Naive B cell (primary cell): Measurements from ENCODE around the gene CHEK1. TPM values are rescaled to one million over a fixed set of nuclear protein-coding genes. Genes with fewer than 3 reads are reported as not detected.
A peak's percentile ranks its signal among the peaks of the same experiment; 100 is the strongest.

Experiments
- ATAC-seq, 2 donors: fragments of 150-1000 bp; cut with Tn5 transposase; 2 replicates each; pipeline ENCODE4 v1.10.0; 2021; ENCODE audit warnings: low read depth in 2 of 2, mild to moderate bottlenecking in 2 of 2, moderate library complexity in 2 of 2
- DNase-seq: peaks from one replicate; pipeline ENCODE4 v3.0.0; 2022
- H3K27ac Mint-ChIP-seq, 6 donors: one replicate each; pipeline ENCODE4 v1.8.0; 2020 to 2022; ENCODE audit warnings: mild to moderate bottlenecking in 6 of 6, mixed read lengths in 6 of 6, moderate library complexity in 5 of 6, inconsistent platforms in 2 of 6
- H3K27me3 Mint-ChIP-seq, 3 donors: one replicate each; pipeline ENCODE4 v1.8.0; 2021 to 2022; ENCODE audit warnings: mixed read lengths in 3 of 3, mild to moderate bottlenecking in 1 of 3
- H3K36me3 Mint-ChIP-seq, 2 donors: one replicate each; pipeline ENCODE4 v1.8.0; 2020 to 2022; ENCODE audit warnings: mixed read lengths in 2 of 2, inconsistent platforms in 1 of 2, mild to moderate bottlenecking in 1 of 2
- H3K4me1 Mint-ChIP-seq, 3 donors: one replicate each; pipeline ENCODE4 v1.8.0; 2020 to 2022; ENCODE audit warnings: mixed read lengths in 3 of 3, inconsistent platforms in 1 of 3, mild to moderate bottlenecking in 1 of 3, moderate library complexity in 1 of 3
- H3K4me3 Mint-ChIP-seq, 8 donors: one replicate each; pipeline ENCODE4 v1.8.0; 2020 to 2022; ENCODE audit warnings: mild to moderate bottlenecking in 8 of 8, mixed read lengths in 8 of 8, moderate library complexity in 8 of 8, inconsistent platforms in 2 of 8
- H3K9me3 Mint-ChIP-seq, 7 donors: one replicate each; pipeline ENCODE4 v1.8.0; 2020 to 2022; ENCODE audit warnings: mixed read lengths in 7 of 7, mild to moderate bottlenecking in 5 of 7, inconsistent platforms in 2 of 7, moderate library complexity in 1 of 7
- polyA plus RNA-seq, 6 donors: library from polyadenylated mRNA; unstranded; fragments of 300-500 nt; fragmentation: Illumina TruSeq; gene quantifications; one replicate each; pipeline ENCODE4 v1.2.3, GENCODE V29; 2021; ENCODE audit warnings: low read depth in 6 of 6

CHEK1 gene
- polyA plus RNA-seq, 6 donors from 2014 or later = 1.7 to 4.1 (median 2.3) TPM

- DNase-seq (no peak), ATAC-seq (no peak)
- Mint-ChIP-seq H3K27me3 (no peaks in the 10 kb centered on the region), H3K9me3 (peaks cover 0 to 1% (median 0%) of the 10 kb centered on the region in 7 donors), H3K4me3 (no peak overlapping the region), H3K4me1 (no peaks in the 10 kb centered on the region), H3K27ac (no peak overlapping the region), H3K36me3 (no peaks in the 10 kb centered on the region)
Observed at GRCh38 chr11:125645871-125646270, 20.9 kb downstream of the CHEK1 start.

GRCh38 chr11:125649465-125650166, 24.7 kb downstream of the CHEK1 start:
- Mint-ChIP-seq H3K4me1 (no peaks in the 10 kb centered on the region), H3K36me3 (no peaks in the 10 kb centered on the region), H3K9me3 (peaks cover 0 to 1% (median 0%) of the 10 kb centered on the region in 7 donors), H3K27ac (peak overlapping the region in 1 of 6 donors; percentile 2), H3K4me3 (no peak overlapping the region), H3K27me3 (no peaks in the 10 kb centered on the region)
- ATAC-seq = no peak
- DNase-seq = no peak

- no peak for ATAC-seq
- Mint-ChIP-seq H3K36me3 (peaks cover 0 to 9% of the 10 kb centered on the region in 2 donors), H3K4me1 (no peaks in the 10 kb centered on the region), H3K27ac (no peak overlapping the region), H3K4me3 (no peak overlapping the region), H3K9me3 (peaks cover 0 to 21% (median 10%) of the 10 kb centered on the region in 7 donors), H3K27me3 (no peaks in the 10 kb centered on the region)
- DNase-seq = no peak
Observed at GRCh38 chr11:125662689-125663088, 37.7 kb downstream of the CHEK1 start.

- Mint-ChIP-seq H3K4me1 (no peaks in the 10 kb centered on the region), H3K36me3 (peaks cover 0 to 16% of the 10 kb centered on the region in 2 donors), H3K27me3 (no peaks in the 10 kb centered on the region), H3K27ac (no peak overlapping the region), H3K9me3 (peaks cover 0 to 21% (median 10%) of the 10 kb centered on the region in 7 donors), H3K4me3 (no peak overlapping the region)
- ATAC-seq (no peak), DNase-seq (no peak)
Observed at GRCh38 chr11:125663910-125664309, 38.9 kb downstream of the CHEK1 start.

- H3K4me1 Mint-ChIP-seq = no peaks in the 10 kb centered on the region
- peaks cover 0 to 16% of the 10 kb centered on the region in 2 donors for H3K36me3 Mint-ChIP-seq
- no peaks in the 10 kb centered on the region for H3K27me3 Mint-ChIP-seq
- H3K27ac Mint-ChIP-seq = no peak overlapping the region
- H3K9me3 Mint-ChIP-seq = peaks cover 0 to 21% (median 10%) of the 10 kb centered on the region in 7 donors
- no peak overlapping the region for H3K4me3 Mint-ChIP-seq
- ATAC-seq (no peak), DNase-seq (no peak)
Observed at GRCh38 chr11:125667151-125667550, 42.2 kb downstream of the CHEK1 start.

GRCh38 chr11:125670172-125670571, 45.2 kb downstream of the CHEK1 start:
- H3K27me3 Mint-ChIP-seq = no peaks in the 10 kb centered on the region
- DNase-seq (no peak), ATAC-seq (no peak)
- H3K9me3 Mint-ChIP-seq = peaks cover 0 to 19% (median 8%) of the 10 kb centered on the region in 7 donors
- H3K4me1 Mint-ChIP-seq = no peaks in the 10 kb centered on the region
- no peak overlapping the region for H3K4me3 Mint-ChIP-seq
- peaks cover 0 to 16% of the 10 kb centered on the region in 2 donors for H3K36me3 Mint-ChIP-seq
- no peak overlapping the region for H3K27ac Mint-ChIP-seq

- no peaks in the 10 kb centered on the region for H3K4me1 Mint-ChIP-seq
- H3K4me3 Mint-ChIP-seq = no peak overlapping the region
Observed at GRCh38 chr11:125671561-125671960, 46.6 kb downstream of the CHEK1 start.

GRCh38 chr11:125674210-125674609, 49.2 kb downstream of the CHEK1 start:
- Mint-ChIP-seq H3K4me1 (no peaks in the 10 kb centered on the region), H3K27ac (no peak overlapping the region), H3K9me3 (no peaks in the 10 kb centered on the region), H3K27me3 (no peaks in the 10 kb centered on the region), H3K36me3 (no peaks in the 10 kb centered on the region), H3K4me3 (no peak overlapping the region)
- DNase-seq (no peak), ATAC-seq (no peak)

More at GRCh38 chr11:125671561-125671960, 46.6 kb downstream of the CHEK1 start:
- ATAC-seq = no peak
- peaks cover 0 to 8% (median 5%) of the 10 kb centered on the region in 7 donors for H3K9me3 Mint-ChIP-seq
- no peak overlapping the region for H3K27ac Mint-ChIP-seq
- H3K27me3 Mint-ChIP-seq = no peaks in the 10 kb centered on the region
- DNase-seq = no peak
- peaks cover 0 to 15% of the 10 kb centered on the region in 2 donors for H3K36me3 Mint-ChIP-seq

- ATAC-seq (no peak), DNase-seq (no peak)
- no peaks in the 10 kb centered on the region for H3K36me3 Mint-ChIP-seq
- no peak overlapping the region for H3K27ac Mint-ChIP-seq
- no peaks in the 10 kb centered on the region for H3K9me3 Mint-ChIP-seq
- no peak overlapping the region for H3K4me3 Mint-ChIP-seq
- H3K27me3 Mint-ChIP-seq = no peaks in the 10 kb centered on the region
- no peaks in the 10 kb centered on the region for H3K4me1 Mint-ChIP-seq
Observed at GRCh38 chr11:125675196-125675595, 50.2 kb downstream of the CHEK1 start.

- Mint-ChIP-seq H3K9me3 (no peaks in the 10 kb centered on the region), H3K27ac (no peak overlapping the region), H3K36me3 (no peaks in the 10 kb centered on the region), H3K4me3 (no peak overlapping the region), H3K27me3 (no peaks in the 10 kb centered on the region), H3K4me1 (no peaks in the 10 kb centered on the region)
- ATAC-seq = no peak
- no peak for DNase-seq
Observed at GRCh38 chr11:125679397-125679796, 54.4 kb downstream of the CHEK1 start.

GRCh38 chr11:125679837-125680236, 54.9 kb downstream of the CHEK1 start:
- Mint-ChIP-seq H3K27me3 (no peaks in the 10 kb centered on the region), H3K36me3 (no peaks in the 10 kb centered on the region), H3K27ac (no peak overlapping the region), H3K4me3 (no peak overlapping the region), H3K4me1 (no peaks in the 10 kb centered on the region), H3K9me3 (no peaks in the 10 kb centered on the region)
- ATAC-seq = no peak
- DNase-seq = no peak

- Mint-ChIP-seq H3K27ac (peak within 1 kb of the TSS in 1 of 6 donors; percentile 18), H3K36me3 (no peaks in the 10 kb centered on the region), H3K27me3 (no peaks in the 10 kb centered on the region), H3K9me3 (no peaks in the 10 kb centered on the region), H3K4me3 (no peak within 1 kb of the TSS), H3K4me1 (no peaks in the 10 kb centered on the region)
- no peak for DNase-seq
- no peak for ATAC-seq
Observed at GRCh38 chr11:125680747-125681146, 55.8 kb downstream of the CHEK1 start, which contains the start of gene ACRV1. TSS of gene ACRV1 (minus strand) at chr11:125680847. CDS start at chr11:125680780, 67 bp downstream.

GRCh38 chr11:125685228-125685627, 60.3 kb downstream of the CHEK1 start:
- H3K9me3 Mint-ChIP-seq = no peaks in the 10 kb centered on the region
- H3K4me1 Mint-ChIP-seq = no peaks in the 10 kb centered on the region
- H3K4me3 Mint-ChIP-seq = no peak overlapping the region
- no peak overlapping the region for H3K27ac Mint-ChIP-seq
- ATAC-seq (no peak), DNase-seq (no peak)
- no peaks in the 10 kb centered on the region for H3K27me3 Mint-ChIP-seq
- H3K36me3 Mint-ChIP-seq = no peaks in the 10 kb centered on the region

- ATAC-seq = no peak
- Mint-ChIP-seq H3K4me3 (no peak overlapping the region), H3K27ac (no peak overlapping the region), H3K27me3 (no peaks in the 10 kb centered on the region), H3K9me3 (no peaks in the 10 kb centered on the region), H3K4me1 (no peaks in the 10 kb centered on the region), H3K36me3 (no peaks in the 10 kb centered on the region)
- DNase-seq = no peak
Observed at GRCh38 chr11:125688066-125688465, 63.1 kb downstream of the CHEK1 start.
